ENCODE measurements around the gene IGF2BP1. TPM values are rescaled to one million over a fixed set of nuclear protein-coding genes. Genes with fewer than 3 reads are reported as not detected.

IGF2BP1 gene
- total and polyA plus RNA-seq, 2 of the 8 experiments (the other 6 are each of a cell fraction or from before 2014, with no cell fraction given), result 41.6 to 513 TPM

- TF ChIP-seq CHD7 (IDR thresholded peaks at IDR 0.05; ENCODE audit: insufficient replicate concordance, low read length), result no peak
- TF ChIP-seq BRCA1 (IDR thresholded peaks at IDR 0.05; ENCODE audit: low read depth, low read length), result no peak
- no peak for TF ChIP-seq RXRA (IDR thresholded peaks at IDR 0.05; ENCODE audit: insufficient read depth, low read depth, low read length)
- no peak for TF ChIP-seq JUND (IDR thresholded peaks at IDR 0.05; ENCODE audit: low read length)
- TF ChIP-seq NANOG (IDR thresholded peaks at IDR 0.05; ENCODE audit: insufficient read depth, low read depth, low read length, poor library complexity, severe bottlenecking), result no peak
- TF ChIP-seq CREB1 (IDR thresholded peaks at IDR 0.05), result no peak
- no peak for TF ChIP-seq USF2 (IDR thresholded peaks at IDR 0.05; ENCODE audit: low read length)
- no peak for TF ChIP-seq ATF2 (IDR thresholded peaks at IDR 0.05; ENCODE audit: low read length)
- TF ChIP-seq SUZ12 (IDR thresholded peaks at IDR 0.05; ENCODE audit: low read length), result no peak
These were observed 49.7 kb downstream of the IGF2BP1 start (continued) for GRCh38 chr17:49046912-49047311.
